ENCODE measurements around the gene DCAF5.

GRCh38 chr14:69114763-69115162 lies 38.2 kb downstream of the DCAF5 start:
- no peak for TF ChIP-seq CTCF (IDR thresholded peaks at IDR 0.05)
- no peak for TF ChIP-seq POLR2A (IDR thresholded peaks at IDR 0.05)
- TF ChIP-seq EP300 (IDR thresholded peaks at IDR 0.05), result no peak

Measured in tibial nerve (tissue), 4 donors.